ENCODE measurements around the gene PDCD2L.

GRCh38 chr19:34471906-34472700, 67.9 kb downstream of the PDCD2L start:
- TF ChIP-seq GATA1 (IDR thresholded peaks at IDR 0.05; ENCODE audit: low read depth, low read length) (no peak), POLR2A (IDR thresholded peaks at IDR 0.05; ENCODE audit: low read length) (no peak)

Measured in erythroblast (primary cell).